Activated CD8-positive, alpha-beta memory T cell treated with anti-CD3 and anti-CD28 coated beads for 1 hour (primary cell): ENCODE data around the gene MEGF11.
"Not testable (repeated sequence)": the region's sequence is repeated elsewhere in the genome, so short reads cannot be mapped to it uniquely, and the experiment has no call there.

Experiments
- DNase-seq, 2 donors: peaks; one replicate each; pipeline ENCODE4 v3.0.0-alpha.2; 2020; ENCODE audit warnings: low read depth in 1 of 2; ENCODE audit errors: extremely low read depth in 1 of 2

The MEGF11 gene

GRCh38 chr15:65871886-65872285, 381.7 kb downstream of the MEGF11 start:
- DNase-seq = not testable (repeated sequence)

DNA sequence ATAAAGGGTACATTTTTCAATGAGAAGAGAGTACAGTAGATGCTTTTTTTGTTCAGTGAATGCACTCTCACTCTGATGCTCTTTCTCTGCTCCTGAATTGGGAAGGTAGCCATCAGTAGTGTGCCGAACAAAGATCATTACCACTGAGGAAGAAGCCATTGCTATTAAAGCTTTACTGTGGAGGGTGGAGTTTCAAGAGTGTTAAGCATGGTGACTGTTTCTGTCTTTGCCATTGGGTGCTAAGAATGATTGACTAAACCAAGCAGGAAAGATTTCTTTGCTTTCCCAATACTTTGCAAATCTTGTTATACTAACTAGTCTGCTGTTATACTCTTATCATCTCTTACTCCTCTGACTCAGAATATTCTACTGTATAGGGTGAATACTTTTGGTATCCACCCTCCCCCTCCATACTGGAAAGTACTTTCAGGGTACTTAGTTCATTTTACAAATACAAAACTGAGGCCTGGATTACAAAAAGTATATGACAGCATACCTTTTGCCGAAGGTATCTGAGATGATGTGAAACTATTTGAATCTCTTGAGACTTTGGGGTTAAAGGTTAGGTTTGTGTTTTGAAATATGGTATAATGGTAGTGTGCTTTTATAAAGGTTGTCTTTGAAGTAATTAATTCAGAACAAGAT, 382.5 kb downstream of the MEGF11 start:
- no peak for DNase-seq

DNA sequence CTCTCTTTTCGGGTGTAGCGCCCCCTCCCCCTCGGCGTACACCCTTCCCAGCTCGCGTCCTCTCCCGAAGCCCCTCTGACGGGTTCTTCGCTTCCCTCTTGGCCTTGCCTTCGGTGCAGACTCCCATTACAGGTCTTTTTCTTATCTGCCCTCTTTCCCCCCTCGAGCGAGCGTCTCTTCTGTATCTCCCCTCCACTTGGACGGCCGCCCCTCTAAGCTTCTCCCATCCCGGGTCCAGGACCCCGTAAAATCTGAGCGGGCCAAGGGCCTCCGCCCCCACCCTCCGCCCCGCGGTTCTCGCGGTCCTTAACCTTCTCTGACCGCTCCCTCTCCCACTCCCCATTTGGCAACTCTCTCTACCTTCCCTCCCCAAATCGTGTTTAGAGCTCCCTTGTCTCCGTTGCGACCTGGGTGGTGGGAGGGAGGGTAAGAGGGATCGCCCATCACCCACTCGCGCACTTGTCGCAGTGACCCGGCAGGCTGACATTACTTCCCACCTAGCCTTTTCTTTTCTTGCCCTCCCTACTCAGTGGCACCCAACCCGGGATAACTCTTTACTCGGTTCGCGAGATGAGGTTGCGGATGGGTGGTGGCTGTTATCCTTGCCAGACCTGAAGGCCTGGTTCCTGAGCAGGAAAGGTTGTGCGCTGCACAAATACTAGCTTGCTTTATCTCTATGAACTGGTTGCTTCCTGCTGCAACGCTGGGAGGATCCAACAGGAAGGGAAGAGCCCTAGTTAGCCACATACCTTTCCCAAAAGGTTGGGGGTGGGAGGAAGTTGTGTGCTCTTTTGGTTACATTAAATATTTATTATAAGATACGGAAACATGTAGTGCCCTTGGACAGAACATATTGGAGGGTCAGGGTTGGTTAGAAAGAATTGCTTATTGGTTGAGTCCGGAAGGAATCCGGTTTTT, 383.3 kb downstream of the MEGF11 start:
- peak in 1 of 2 donors; percentile 2 for DNase-seq

- DNase-seq = peak; percentile 87 to 91
These were observed 384.2 kb downstream of the MEGF11 start, which contains the start of gene RAB11A for GRCh38 chr15:65869126-65869953. Gene RAB11A (plus strand): TSS chr15:65869491. CDS start chr15:65869586, 95 bp downstream.

DNA sequence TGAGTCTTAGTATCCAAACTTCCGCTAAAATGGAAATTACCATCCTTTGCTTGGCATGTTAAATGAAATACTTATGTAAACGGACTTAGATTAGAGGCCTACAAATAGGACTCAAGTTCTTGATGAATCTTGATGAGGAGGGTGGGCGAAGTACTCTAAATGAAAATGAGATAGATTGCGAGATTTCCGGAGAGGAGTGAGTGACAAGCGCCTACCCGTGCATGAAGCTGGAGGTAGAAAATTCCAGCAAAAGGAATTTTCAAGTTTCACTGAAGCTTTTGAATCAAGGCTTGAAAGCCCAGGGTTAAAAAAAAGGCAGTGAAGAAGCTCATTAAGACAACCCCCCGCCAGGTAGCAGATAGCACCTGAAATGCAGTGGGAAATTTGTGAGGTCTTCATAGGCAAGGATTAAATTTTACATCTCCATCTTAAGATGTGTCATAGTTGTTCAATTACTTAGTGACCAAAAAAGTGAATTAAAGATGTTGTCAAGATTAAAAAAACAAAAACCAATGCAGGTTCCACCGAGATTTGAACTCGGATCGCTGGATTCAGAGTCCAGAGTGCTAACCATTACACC, 384.9 kb downstream of the MEGF11 start:
- no peak for DNase-seq

DNA sequence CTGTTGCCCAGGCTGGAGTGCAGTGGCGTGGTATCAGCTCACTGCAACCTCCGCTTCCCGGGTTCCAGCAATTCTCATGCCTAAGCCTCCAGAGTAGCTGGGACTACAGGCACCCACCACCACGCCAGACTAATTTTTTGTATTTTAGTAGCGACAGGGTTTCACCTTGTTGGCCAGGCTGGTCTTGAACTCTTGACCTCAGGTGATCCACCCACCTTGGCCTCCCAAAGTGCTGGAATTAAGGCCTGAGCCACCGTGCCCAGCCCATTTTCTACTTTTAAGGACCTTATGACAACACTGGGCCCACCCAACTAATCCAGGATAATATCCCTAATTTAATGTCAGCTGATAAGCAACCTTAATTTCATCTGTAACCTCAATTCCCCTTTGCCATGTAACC, 385.6 kb downstream of the MEGF11 start:
- DNase-seq = not testable (repeated sequence)

DNA sequence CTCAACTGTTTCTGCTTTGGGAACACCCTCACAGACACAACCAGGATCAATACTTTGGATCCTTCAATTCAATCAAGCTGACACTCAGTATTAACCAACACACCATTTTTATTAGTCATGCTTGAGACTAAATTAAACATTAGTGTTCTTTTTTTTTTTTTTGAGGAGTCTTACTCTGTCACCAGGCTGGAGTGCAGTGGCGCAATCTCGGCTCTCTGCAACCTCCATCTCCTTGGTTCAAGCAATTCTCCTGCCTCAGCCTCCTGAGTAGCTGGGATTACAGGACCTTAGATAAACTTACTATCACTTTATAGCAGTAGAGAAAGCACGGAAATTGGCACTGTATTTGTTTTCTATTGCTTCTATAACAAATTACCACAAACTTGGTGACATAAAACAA, 386.3 kb downstream of the MEGF11 start:
- no peak for DNase-seq

DNA sequence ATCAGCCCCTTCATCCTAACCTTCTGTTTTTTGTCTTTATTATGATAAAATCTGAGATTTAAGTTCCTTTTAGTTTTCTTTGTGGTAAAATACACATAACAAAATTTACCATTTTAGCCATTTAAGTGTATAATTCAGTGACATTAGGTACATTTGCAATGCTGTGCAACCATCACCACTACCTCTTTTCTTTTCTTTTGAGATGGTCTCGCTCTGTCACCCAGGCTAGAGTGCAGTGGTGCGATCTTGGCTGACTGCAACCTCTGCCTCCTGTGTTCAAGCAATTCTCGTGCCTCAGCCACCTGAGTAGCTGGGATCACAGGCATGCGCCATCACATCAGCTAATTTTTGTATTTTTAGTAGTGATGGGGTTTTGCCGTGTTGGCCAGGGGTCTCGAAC, 390.4 kb downstream of the MEGF11 start:
- DNase-seq = no peak

- peak in 1 of 2 donors; percentile 8 for DNase-seq
These were observed 390.9 kb downstream of the MEGF11 start for GRCh38 chr15:65862682-65863081.

GRCh38 chr15:65857718-65858402, 395.7 kb downstream of the MEGF11 start:
- no peak for DNase-seq

GRCh38 chr15:65856821-65857455, 396.6 kb downstream of the MEGF11 start:
- peak; percentile 67 to 74 for DNase-seq

- DNase-seq = no peak
These were observed 401.6 kb downstream of the MEGF11 start for GRCh38 chr15:65851981-65852380.

- no peak for DNase-seq
These were observed 405.6 kb downstream of the MEGF11 start for GRCh38 chr15:65847989-65848388.

- DNase-seq = no peak
These were observed 407.6 kb downstream of the MEGF11 start for GRCh38 chr15:65845826-65846519.
